AG04449 (cell line): ENCODE measurements around the gene MAP1LC3B2.

Source experiments
- CTCF ChIA-PET: fragments of 350-600 bp; formaldehyde crosslinking; extraction: SDS; loops from one replicate; lab custom pipeline; 2021; ENCODE audit warnings: antibody characterized with exemption; lab: Yijun Ruan, JAX
- POLR2A ChIA-PET: fragments of 400-600, 350-600 bp; formaldehyde crosslinking; extraction: SDS; loops from one replicate; lab custom pipeline; 2020; ENCODE audit warnings: antibody characterized with exemption, inconsistent platforms; lab: Yijun Ruan, JAX
- DNase-seq: peaks from one replicate; pipeline ENCODE4 v3.0.0-alpha.2; 2010; ENCODE audit warnings: low read depth, low spot score
- H3K4me3 ChIP-seq: 2 replicates; pipeline ENCODE4 v1.5.1; 2011; ENCODE audit warnings: low read depth, mild to moderate bottlenecking, control low read depth, low read length
- CTCF ChIP-seq: IDR thresholded peaks from one replicate; pipeline ENCODE4 v1.5.1; 2011; ENCODE audit warnings: mild to moderate bottlenecking, moderate library complexity, low read length, control low read depth, inconsistent platforms; ENCODE audit not compliant: insufficient read depth; ENCODE audit errors: missing control alignments

Gene MAP1LC3B2

GRCh38 chr12:116534311-116535121 is 24.7 kb upstream of the MAP1LC3B2 start:
- no peak for TF ChIP-seq CTCF
- peak overlapping the region; percentile 63 for H3K4me3 ChIP-seq
- ChIA-PET CTCF (no interaction called here), POLR2A (interaction anchor here (0.6 to 1.0 kb wide), 2 partner anchors 9 to 396 kb away, joined by 3 to 5 read pairs; no protein-coding TSS in a partner anchor)
- no peak for DNase-seq

DNA sequence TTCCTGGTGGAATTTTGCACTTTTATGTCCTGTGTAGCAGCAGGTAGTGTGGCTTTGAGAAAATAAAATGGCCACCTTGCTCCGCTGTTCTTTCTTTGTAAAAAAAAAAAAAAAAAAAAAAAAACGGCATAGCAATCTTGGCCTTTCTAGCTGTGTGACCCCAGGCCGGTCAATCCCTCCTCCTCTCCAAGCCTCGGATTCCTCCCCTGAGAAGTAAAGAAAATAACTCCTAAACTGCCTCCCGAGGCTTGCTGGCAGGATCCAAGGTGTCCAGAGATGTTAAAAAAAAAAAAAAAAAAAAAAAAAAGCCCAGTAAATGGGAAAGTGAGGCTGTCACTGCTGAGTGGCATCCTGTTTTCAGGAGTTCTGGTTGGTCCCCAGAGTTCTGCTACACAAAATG is 23.9 kb upstream of the MAP1LC3B2 start:
- POLR2A ChIA-PET: no interaction called here
- no peak for DNase-seq
- TF ChIP-seq CTCF: no peak
- CTCF ChIA-PET: no interaction called here
- H3K4me3 ChIP-seq: no peak overlapping the region

DNA sequence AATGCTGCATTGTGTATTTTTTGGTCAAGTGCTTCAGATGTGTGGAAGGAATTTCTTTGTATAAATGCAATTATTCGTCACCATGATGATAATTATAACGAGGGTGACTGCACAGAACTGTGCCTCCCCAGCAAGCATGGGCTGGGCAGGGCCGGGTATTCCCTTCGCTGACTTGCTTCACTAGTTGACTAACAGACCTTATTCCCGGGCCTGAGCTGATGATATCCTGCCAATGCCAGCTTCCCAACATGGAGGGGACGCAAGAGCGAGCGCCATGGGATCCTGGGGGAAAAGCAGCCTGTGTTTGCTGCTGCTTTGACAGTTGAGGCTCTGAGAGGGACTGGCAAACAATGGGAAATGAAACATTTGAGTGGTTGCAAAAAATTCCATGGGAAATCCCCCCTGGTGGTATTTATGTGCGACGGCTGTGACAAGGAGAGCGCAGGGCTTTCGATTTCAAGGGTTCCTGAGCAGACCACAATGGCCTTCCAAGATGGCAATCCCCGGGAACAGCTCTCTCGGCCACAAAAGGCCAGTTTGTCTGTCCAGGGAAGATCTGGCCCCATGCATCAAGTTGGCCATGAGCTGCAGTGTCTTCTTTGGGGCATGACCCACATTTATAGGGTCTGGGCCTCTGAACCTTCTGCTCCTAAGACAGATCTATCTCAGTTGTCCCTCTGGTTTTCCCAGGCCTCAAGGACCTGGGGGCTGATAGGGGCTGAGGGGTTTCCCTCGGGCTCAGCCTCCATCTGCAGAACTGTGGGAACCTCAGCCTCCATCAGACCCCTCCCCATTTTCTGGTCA is 21.9 kb upstream of the MAP1LC3B2 start:
- POLR2A ChIA-PET: no interaction called here
- CTCF ChIA-PET: interaction anchor here (1.1 kb wide), 1 partner anchor 9 kb away, joined by 5 read pairs; no protein-coding TSS in a partner anchor
- H3K4me3 ChIP-seq: no peak overlapping the region
- TF ChIP-seq CTCF: no peak
- no peak for DNase-seq

- TF ChIP-seq CTCF: no peak
- POLR2A ChIA-PET: no interaction called here
These were observed 21.0 kb upstream of the MAP1LC3B2 start for GRCh38 chr12:116538076-116538591.

DNA sequence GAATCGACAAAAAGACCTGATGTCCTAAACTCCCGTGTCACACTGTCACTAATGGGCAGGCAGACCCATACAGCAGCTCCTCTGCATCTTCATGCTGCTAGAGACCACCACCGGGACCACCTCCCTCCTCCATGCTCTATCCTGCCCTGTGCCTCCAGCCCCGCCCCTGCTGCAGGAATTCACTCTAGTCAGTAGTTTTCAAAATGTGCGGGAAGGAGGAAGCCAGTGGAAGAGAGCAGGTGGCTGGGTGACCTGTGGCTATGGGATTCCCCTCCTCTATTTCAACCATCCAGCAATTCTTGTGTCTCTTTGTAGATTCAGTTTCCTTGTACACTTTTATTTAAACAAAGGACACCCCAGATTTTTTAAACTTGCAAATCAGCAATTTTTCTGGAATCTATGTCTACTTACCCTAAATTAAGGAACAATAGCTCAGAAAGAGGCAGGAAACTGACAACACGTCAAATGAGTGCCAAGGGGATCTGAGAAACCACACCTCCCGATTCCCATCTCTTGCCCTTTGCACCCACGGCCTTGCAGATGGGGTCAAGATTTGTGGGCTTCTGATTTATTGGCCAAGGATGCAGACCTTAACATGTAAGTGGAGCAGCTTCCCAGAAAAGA is 20.4 kb upstream of the MAP1LC3B2 start:
- no peak overlapping the region for H3K4me3 ChIP-seq
- POLR2A ChIA-PET: interaction anchor here (1.0 kb wide), 1 partner anchor 105 kb away, joined by 6 read pairs; no protein-coding TSS in a partner anchor
- TF ChIP-seq CTCF: no peak
- DNase-seq: no peak
- CTCF ChIA-PET: interaction anchor here (1.1 kb wide), 1 partner anchor 18 kb away, joined by 3 read pairs; no protein-coding TSS in a partner anchor

More at GRCh38 chr12:116538076-116538591, 21.0 kb upstream of the MAP1LC3B2 start:
- no peak for DNase-seq
- CTCF ChIA-PET: no interaction called here
- H3K4me3 ChIP-seq: no peak overlapping the region
